ENCODE measurements around the gene RBM10. TPM values are rescaled to one million over a fixed set of nuclear protein-coding genes. Genes with fewer than 3 reads are reported as not detected.

The RBM10 gene
- total and polyA plus RNA-seq, 2 donors (not counting 3 experiments of a cell fraction or from before 2014, with no cell fraction given), result 37.3 to 51.5 TPM

DNA sequence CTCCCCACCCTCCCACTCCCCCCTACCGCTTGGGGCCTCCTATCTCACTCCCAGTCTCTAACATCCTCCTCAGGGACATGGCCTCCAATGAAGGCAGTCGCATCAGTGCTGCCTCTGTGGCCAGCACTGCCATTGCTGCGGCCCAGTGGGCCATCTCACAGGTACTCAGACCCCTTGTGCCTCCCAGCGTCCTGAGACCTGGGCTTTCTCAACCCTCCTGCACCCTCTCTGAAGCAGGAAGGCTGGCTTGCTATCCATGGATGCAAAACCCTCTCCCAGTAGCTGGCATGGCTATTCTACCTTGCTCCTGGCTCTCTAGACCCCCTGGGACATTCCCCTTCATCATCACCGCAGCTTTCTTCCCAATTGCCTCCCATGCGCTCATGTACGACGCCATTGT is 35.3 kb downstream of the RBM10 start:
- intact Hi-C loops (cut with micrococcal nuclease) (no loop called here), dilution Hi-C loops (cut with MboI; ENCODE audit: extremely low pct_ligation_motif_present, low sequenced_read_pairs) (no loop called here)
- Histone ChIP-seq H3K36me3 (ENCODE audit: control insufficient read depth in 2 of 2, extremely low read depth in 1 of 2, insufficient read depth in 2 of 2, low read length in 2 of 2) (peaks cover 0 to 41% of the 10 kb centered on the region in 2 experiments), H4K20me1 (replicated peaks; ENCODE audit: control insufficient read depth, extremely low read depth, insufficient read depth, low read length) (no peaks in the 10 kb centered on the region), H2AFZ (ENCODE audit: low read depth, low read length) (no peak overlapping the region), H3K27ac (ENCODE audit: insufficient read depth, low read depth, low read length) (no peak overlapping the region), H3K4me2 (ENCODE audit: insufficient read depth, low read length) (no peak overlapping the region), H3K79me2 (ENCODE audit: control insufficient read depth, insufficient read depth, low read length) (no peaks in the 10 kb centered on the region), H3K9me3 (replicated peaks; ENCODE audit: control insufficient read depth, insufficient read depth, low read length) (no peaks in the 10 kb centered on the region), H3K9ac (replicated peaks; ENCODE audit: extremely low read depth, insufficient read depth, low read length) (no peak overlapping the region), H3K27me3 (ENCODE audit: control insufficient read depth in 2 of 2, insufficient read depth in 2 of 2, low read length in 2 of 2) (no peaks in the 10 kb centered on the region), H3K9me1 (replicated peaks; ENCODE audit: control insufficient read depth, extremely low read depth, insufficient read depth, low read length) (no peaks in the 10 kb centered on the region), H3K4me1 (ENCODE audit: control insufficient read depth, extremely low read depth, insufficient read depth, low read length) (no peaks in the 10 kb centered on the region), H3K4me3 (replicated peaks in 1 of 3; ENCODE audit: insufficient read depth in 1 of 3, low read depth in 1 of 3, low read length in 3 of 3) (no peak overlapping the region)
- TF ChIP-seq POLR2AphosphoS5 (IDR thresholded peaks at IDR 0.05; ENCODE audit: insufficient read depth, low read depth, low read length) (no peak), POLR2A (IDR thresholded peaks at IDR 0.05; ENCODE audit: low read depth, low read length) (no peak), EZH2 (IDR thresholded peaks at IDR 0.05; ENCODE audit: borderline replicate concordance, low read depth, low read length, severe bottlenecking) (no peak), GATA2 (IDR thresholded peaks at IDR 0.05; ENCODE audit: insufficient read depth, insufficient read length, low read depth, low read length) (no peak), MYC (IDR thresholded peaks at IDR 0.05; ENCODE audit: low read depth, low read length) (no peak), JUN (IDR thresholded peaks at IDR 0.05; ENCODE audit: borderline replicate concordance, insufficient read depth, insufficient read length, low read depth) (no peak), MAX (IDR thresholded peaks at IDR 0.05; ENCODE audit: insufficient read depth, insufficient read length) (no peak), FOS (IDR thresholded peaks at IDR 0.05; ENCODE audit: borderline replicate concordance, insufficient read depth, low read length) (no peak), CTCF (IDR thresholded peaks at IDR 0.05; ENCODE audit: extremely low read depth in 1 of 2, insufficient read depth in 1 of 2, low read depth in 1 of 2, low read length in 2 of 2) (no peak)
- no peak for FAIRE-seq
- DNase-seq (ENCODE audit: low read depth, low spot score), result no peak
- ChIA-PET CTCF (no interaction called here), POLR2A (no interaction called here)
- BruUV-seq (replicated peaks), result no TSS peak

All from endothelial cell of umbilical vein (primary cell).